Kidney tubule cell (primary cell): Measurements from ENCODE around the gene METTL9.
"Not testable (repeated sequence)": the region's sequence is repeated elsewhere in the genome, so short reads cannot be mapped to it uniquely, and the experiment has no call there.

Experiments used
- DNase-seq: peaks from one replicate; pipeline ENCODE4 v3.0.0-alpha.2; 2018; ENCODE audit warnings: low spot score

Gene METTL9

GRCh38 chr16:21574372-21574771 lies 25.0 kb upstream of the METTL9 start:
- DNase-seq: no peak

DNA sequence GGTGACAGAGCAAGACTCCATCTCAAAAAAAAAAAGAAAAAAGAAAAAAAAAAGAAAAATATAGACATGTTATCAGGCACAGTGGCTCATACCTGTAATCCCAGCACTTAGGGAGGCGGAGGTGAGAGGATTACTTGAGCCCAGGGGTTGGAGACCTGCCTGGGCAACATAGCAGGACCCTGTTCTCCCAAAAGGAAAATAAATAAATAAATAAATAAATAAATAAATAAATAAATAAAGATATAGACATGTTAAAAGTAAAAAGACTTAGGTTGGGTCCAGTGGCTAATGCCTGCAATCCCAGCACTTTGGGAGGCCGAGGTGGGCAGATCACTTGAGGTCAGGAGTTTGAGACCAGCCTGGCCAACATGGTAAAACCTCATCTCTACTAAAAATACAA lies 23.1 kb upstream of the METTL9 start:
- DNase-seq: not testable (repeated sequence)

GRCh38 chr16:21577487-21577886 lies 21.9 kb upstream of the METTL9 start:
- DNase-seq: not testable (repeated sequence)

- DNase-seq: not testable (repeated sequence)
Observed at GRCh38 chr16:21578311-21578710, 21.1 kb upstream of the METTL9 start.

- not testable (repeated sequence) for DNase-seq
Observed at GRCh38 chr16:21580131-21580530, 19.2 kb upstream of the METTL9 start.

DNA sequence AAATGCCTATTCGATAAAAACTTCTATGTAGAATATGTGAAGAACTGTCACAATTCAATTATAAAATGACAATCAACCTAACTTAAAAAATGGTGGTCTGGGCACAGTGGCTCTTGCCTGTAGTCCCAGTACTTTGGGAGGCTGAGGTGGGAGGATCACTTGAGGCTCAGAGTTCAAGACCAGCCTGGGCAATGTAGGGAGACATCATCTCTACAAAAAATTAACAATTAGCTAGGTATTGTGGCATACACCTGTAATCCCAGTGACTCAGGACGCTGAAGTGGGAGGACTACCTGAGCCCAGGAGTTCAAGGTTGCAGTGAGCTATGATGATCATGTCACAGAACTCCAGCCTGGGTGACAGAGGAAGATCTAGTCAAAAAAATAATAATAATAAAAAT lies 18.6 kb upstream of the METTL9 start:
- DNase-seq: no peak

DNA sequence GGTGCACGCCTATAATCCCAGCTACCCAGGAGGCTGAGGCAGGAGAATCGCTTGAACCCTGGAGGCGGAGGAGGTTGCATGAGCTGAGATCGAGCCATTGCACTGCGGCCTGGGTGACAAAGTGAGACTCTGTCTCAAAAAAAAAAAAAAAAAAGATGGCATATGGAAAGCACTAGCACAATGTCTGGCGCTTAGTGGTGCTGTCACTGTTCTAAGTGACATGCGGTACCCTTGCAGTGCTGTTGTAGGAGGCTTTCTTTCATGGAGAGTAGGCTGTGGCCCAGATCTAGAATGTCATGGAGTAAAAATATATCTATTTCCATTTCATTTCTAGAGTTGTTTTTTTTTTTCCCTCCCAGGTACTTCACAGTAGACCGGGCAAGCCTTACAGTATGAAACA lies 14.6 kb upstream of the METTL9 start:
- no peak for DNase-seq

DNA sequence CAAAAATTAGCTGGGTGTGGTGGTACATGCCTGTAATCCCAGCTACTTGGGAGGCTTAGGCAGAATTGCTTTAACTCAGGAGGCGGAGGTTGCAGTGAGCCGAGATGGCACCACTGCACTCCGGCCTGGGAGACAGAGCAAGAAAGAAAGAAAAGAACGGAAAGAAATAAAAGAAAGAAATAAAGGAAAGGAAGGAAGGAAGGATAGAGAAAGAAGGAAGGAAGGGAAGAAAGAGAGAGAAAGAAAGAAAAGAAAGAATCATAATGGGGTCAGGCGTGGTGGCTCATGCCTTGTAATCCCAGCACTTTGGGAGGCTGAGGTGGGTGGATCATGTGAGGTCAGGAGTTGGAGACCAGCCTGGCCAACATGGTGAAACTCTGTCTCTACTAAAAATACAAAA lies 10.8 kb upstream of the METTL9 start:
- not testable (repeated sequence) for DNase-seq

DNA sequence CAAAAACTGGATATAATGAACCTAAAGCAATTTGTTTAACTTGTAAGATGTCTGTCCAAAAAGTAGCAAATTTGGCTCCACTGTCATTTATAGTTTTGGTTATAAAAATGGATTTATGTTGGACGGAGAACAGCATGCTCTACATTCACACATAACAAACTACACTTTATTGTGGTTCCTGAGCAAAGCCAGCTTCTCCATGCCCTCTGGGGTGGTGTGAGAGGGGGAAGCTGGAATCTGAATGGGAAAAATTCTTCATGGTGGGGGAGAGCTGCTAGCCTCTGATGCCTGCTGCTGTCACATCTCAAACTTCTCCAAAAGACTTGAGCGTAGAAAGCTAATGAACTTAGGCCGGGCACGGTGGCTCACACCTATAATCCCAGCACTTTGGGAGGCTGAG lies 9.8 kb upstream of the METTL9 start:
- no peak for DNase-seq

GRCh38 chr16:21590287-21590686 lies 9.1 kb upstream of the METTL9 start:
- no peak for DNase-seq

GRCh38 chr16:21590796-21591195 lies 8.6 kb upstream of the METTL9 start:
- no peak for DNase-seq

DNA sequence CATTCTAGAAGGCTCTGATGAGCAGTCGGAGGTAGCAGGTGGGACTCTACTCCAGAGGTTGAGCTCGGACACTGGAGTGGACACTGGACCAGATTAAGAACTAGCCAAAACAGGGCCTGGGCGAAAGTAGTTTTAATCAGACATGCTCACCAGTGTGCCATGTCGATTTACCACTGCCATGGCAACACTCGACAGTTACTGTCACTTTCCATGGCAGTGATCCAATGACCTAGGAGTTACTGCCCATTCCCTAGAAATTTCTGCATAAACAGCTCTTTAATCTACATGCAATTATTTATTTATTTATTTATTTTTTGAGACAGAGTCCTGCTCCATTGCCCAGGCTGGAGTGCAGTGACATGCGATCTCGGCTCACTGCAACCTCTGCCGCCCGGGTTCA lies 7.2 kb upstream of the METTL9 start:
- no peak for DNase-seq

DNA sequence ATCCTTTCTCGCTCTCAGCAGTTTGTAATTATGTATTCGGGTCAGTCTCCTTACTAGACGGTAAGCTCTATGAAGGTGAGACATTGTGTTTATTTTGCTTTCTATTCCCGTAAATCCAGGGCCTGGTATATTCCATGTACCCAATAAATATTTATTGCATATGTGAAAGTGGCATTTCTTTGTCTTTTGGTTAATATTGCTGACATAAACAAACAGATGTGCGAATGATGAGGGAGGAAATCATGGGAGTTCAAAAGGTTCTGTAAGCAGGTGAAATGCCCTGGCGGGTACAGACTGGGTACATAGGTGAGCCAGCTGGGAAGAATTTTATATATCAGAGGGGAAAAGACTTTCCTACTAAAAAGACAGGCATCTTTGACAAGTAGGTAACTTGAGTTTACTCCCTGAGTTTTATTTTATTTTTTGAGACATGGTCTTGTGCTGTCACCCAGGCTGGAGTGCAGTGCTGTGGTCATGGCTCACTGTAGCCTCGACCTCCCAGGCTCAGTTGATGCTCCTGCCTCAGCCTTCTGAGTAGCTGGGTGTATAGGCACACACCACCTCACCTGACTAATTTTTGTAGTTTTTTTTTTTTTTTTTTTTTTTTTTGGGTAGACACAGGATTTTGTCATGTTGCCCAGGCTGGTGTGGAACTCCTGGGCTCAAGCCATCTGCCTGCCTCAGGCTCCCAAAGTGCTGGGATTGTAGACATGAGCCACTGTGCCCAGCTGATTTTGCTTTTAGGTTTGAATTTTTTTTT lies 5.7 kb upstream of the METTL9 start:
- DNase-seq: no peak

- DNase-seq: no peak
Observed at GRCh38 chr16:21597561-21598030, 1.8 kb upstream of the METTL9 start.

GRCh38 chr16:21598206-21598605 lies 1.2 kb upstream of the METTL9 start:
- DNase-seq: no peak

- peak; percentile 17 for DNase-seq
Observed at GRCh38 chr16:21598701-21599121, 666 bp upstream of the METTL9 start.

DNA sequence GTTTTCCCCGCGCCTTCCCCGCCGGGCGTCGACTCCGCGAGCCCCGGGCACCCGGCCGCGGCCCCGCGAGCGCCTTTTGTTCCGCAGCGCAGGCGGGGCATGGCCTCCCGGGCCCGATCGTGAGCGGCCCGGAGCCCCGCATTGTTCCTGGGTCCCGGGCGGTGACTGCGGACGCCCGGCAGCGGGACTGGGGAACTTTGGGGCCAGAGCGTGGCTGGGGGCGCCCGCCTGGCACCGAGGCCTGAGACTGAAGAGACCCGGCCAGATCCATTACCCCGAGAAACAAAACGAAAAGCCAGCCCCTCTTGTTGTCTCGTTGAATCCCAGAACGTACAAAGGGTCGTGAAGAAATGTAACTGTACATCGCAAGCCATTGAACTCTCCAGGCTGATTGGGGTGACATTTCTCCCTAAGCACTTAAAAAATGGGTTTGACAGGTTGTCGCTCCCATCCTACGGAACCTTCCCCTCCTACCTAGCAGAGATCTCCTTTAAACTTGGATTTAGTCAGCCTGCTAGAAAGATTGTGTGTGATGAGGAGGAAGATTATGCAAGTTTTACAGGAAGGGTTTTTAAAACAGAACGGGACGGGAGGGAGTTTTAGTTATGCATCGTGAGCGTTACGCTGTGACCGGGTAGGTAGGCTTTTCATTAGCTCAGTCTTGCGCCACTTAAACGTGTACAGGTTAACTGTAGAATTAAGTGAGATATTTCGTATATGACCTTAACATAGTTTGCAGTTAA lies 825 bp downstream of the METTL9 start:
- peak; percentile 50 for DNase-seq

GRCh38 chr16:21602785-21603184 lies 3.4 kb downstream of the METTL9 start:
- DNase-seq: no peak

- DNase-seq: peak; percentile 69
Observed at GRCh38 chr16:21603928-21604327, 4.6 kb downstream of the METTL9 start.

DNA sequence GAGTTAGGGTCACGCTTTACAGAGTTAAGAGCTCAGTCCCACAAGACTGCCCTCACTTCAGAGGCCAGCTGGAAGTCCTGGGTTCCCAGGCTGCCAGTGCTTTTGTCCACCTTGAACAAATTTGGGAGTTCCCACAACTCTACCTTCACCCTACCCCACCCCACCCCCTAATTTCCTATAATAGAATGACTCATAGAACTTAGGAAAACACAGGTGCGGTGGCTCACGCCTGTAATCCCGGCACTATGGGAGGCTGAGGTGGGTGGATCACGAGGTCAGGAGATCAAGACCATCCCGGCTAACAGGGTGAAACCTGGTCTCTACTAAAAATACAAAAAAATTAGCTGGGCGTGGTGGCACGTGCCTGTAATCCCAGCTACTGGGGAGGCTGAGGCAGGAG lies 6.5 kb downstream of the METTL9 start:
- DNase-seq: not testable (repeated sequence)

DNA sequence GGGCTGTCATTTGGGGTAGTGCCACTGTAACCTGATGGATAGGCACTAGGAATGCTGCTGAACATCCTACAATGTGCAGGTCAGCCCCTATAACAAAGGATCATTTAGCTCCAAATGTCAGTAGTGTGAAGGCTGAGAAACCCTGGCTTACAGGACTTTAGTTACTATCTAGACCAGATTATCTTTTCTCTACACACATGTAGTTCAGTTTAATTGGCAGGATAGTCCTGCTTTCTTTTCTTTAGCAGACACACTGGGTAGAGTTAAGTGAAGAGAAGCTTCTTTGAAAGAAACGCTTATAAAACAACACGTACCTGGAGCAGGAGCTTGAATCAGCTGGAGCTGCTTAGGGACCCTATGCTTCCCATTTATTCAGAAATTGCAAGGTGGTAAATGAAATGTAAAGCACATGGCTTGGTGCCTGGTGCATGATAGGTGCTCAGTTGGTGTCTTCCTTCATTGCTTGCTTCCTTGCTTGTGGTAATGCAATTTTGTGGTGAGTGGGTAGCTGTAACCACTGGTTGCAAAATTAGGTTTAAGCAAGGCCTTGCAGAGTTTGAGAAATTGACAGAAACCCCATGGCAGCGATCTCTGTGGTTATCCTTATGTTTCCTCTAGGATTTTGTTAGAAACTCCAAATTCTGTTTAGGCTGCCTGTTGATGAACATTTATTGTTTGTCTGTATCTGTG lies 9.4 kb downstream of the METTL9 start:
- no peak for DNase-seq

GRCh38 chr16:21610006-21610544 lies 10.7 kb downstream of the METTL9 start:
- DNase-seq: no peak

DNA sequence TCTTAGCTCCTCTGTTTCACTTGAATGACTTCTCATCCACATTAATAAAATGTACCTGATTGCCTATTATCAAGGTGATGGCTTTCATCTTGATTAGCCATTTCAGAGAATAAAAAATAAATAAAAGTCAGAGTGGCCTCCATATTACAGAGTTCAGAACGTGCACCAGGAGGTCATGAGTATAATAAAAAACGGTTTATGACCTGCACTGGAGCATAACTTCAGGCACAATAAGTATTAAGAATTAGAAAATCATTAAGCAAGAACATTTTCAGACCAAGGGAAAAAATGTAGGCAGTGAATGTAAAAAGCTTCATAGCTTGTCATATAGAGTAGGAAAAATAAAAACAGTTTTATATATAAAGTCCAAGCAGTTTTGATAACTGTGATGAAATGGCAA lies 11.4 kb downstream of the METTL9 start:
- DNase-seq: no peak
